Esophagus squamous epithelium (tissue), 4 donors: ENCODE measurements around the gene NUP85.

Experiments
- CTCF ChIP-seq, 6 experiments: fragments of 450-650 bp in 4 of 6; fragments of 200-600 bp in 2 of 6; sonication (generic) in 2 of 6; IDR thresholded peaks; one replicate each; pipeline ENCODE4 v1.5.1; 2016 to 2019; ENCODE audit warnings: antibody characterized with exemption in 6 of 6, mild to moderate bottlenecking in 4 of 6, moderate library complexity in 4 of 6
- POLR2A ChIP-seq, 4 donors: fragments of 450-650 bp; IDR thresholded peaks; one replicate each; pipeline ENCODE4 v1.6.1; 2017; ENCODE audit warnings: antibody characterized with exemption in 4 of 4, mild to moderate bottlenecking in 4 of 4, moderate library complexity in 3 of 4

DNA sequence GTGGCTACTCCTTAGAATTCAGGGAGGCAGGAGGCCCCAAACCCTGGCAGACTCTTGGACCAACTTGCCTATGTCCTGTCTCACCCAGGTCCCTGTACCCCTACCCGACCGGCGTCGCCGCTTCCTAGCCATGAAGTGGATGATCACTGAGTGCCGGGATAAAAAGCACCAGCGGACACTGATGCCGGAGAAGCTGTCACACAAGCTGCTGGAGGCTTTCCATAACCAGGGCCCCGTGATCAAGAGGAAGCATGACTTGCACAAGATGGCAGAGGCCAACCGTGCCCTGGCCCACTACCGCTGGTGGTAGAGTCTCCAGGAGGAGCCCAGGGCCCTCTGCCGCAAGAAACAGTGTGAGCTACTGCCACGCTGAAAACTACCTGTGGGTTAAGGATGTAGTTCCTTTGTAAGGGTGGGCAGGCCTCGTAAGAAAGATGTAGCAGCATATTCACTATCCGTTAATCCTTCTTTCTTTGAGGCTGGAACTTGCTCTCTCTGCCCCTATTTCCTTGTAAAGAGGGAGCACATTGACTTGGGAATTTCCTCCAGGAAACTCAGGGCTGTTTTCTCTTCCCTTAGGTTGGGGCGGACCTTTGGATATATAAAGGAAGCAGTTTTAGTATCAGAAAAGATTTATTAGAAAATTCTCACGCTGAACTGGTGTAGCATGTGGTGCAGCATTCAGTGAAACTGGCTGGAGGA, 60.3 kb downstream of the NUP85 start:
- TF ChIP-seq CTCF (IDR thresholded peaks at IDR 0.05) (no peak), POLR2A (IDR thresholded peaks at IDR 0.05) (no peak)
